Ovary (tissue), 3 donors: Measurements from ENCODE around the gene U2SURP.

Experiments
- POLR2A ChIP-seq: fragments of 450-650 bp; IDR thresholded peaks from one replicate; pipeline ENCODE4 v1.6.1; 2017; ENCODE audit warnings: antibody characterized with exemption, mild to moderate bottlenecking, moderate library complexity
- TF ChIP-seq, protein P1 (sequence below), 3 donors: fragments of 450-650 bp in 2 of 3; fragments of 200-600 bp in 1 of 3; IDR thresholded peaks; one replicate each; pipeline versions ENCODE4 v1.5.1 to v1.8.0; 2016 to 2022; ENCODE audit warnings: antibody characterized with exemption in 3 of 3, mild to moderate bottlenecking in 1 of 3
- donor health status: DM: no; HTN: no; CAD: no.

DNA sequence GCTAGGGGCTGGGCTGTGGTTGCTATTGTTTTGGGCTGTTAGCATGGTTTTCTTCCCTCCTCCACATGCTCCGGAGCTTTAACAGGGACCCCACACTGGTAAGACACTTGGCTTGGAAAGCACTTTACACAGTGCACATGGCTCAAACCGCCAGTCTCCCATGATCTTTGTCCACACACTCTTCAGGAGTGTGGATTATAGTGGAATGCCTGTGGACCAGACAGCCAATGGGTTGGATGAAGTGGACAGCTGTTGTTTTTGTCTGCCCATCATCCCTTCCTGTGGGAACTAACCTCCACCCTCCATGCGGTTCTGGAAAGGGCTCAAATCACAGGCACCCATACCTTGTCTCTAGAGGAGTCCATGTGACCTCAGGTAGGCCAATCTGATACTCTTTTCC, 47.9 kb upstream of the U2SURP start:
- TF ChIP-seq, protein P1, sequence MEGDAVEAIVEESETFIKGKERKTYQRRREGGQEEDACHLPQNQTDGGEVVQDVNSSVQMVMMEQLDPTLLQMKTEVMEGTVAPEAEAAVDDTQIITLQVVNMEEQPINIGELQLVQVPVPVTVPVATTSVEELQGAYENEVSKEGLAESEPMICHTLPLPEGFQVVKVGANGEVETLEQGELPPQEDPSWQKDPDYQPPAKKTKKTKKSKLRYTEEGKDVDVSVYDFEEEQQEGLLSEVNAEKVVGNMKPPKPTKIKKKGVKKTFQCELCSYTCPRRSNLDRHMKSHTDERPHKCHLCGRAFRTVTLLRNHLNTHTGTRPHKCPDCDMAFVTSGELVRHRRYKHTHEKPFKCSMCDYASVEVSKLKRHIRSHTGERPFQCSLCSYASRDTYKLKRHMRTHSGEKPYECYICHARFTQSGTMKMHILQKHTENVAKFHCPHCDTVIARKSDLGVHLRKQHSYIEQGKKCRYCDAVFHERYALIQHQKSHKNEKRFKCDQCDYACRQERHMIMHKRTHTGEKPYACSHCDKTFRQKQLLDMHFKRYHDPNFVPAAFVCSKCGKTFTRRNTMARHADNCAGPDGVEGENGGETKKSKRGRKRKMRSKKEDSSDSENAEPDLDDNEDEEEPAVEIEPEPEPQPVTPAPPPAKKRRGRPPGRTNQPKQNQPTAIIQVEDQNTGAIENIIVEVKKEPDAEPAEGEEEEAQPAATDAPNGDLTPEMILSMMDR (IDR thresholded peaks at IDR 0.05): no peak
- no peak for TF ChIP-seq POLR2A
